PC-9 (cell line): ENCODE data around the gene ZNF154. TPM values are rescaled to one million over a fixed set of nuclear protein-coding genes. Genes with fewer than 3 reads are reported as not detected.

ENCODE experiments used
- BruUV-seq: library from RNA; stranded (reverse); fragments of 400-500 nt; replicated peaks from 2 replicates; lab custom pipeline; 2021; lab: Mats Ljungman, UMichigan
- CTCF ChIA-PET: fragments of 300-600 bp; sonication (Branson Sonifier 250); formaldehyde crosslinking; loops from one replicate; lab custom pipeline; 2022; ENCODE audit warnings: antibody characterized with exemption; lab: Charles Lee
- POLR2A ChIA-PET: fragments of 300-600 bp; sonication (Branson Sonifier 250); formaldehyde crosslinking; loops from one replicate; lab custom pipeline; 2022; ENCODE audit warnings: antibody characterized with exemption; ENCODE audit not compliant: unreplicated experiment; lab: Charles Lee
- DNase-seq, 2 experiments: peaks; one replicate each; pipeline versions ENCODE4 v3.0.0 to v3.0.0-alpha.2; 2015 to 2022; ENCODE audit warnings: mixed read lengths in 1 of 2
- H2AFZ ChIP-seq: fragments of 200-600 bp; sonication (generic); 2 replicates; pipeline ENCODE4 v1.8.1; 2017; ENCODE audit warnings: antibody characterized with exemption
- H3F3A ChIP-seq: fragments of 200-600 bp; sonication (generic); 2 replicates; pipeline ENCODE4 v1.8.1; 2017; ENCODE audit warnings: antibody characterized with exemption, mild to moderate bottlenecking, low read depth; ENCODE audit not compliant: insufficient read depth
- H3K27ac ChIP-seq: fragments of 200-600 bp; sonication (generic); 2 replicates; pipeline ENCODE4 v1.6.1; 2016; ENCODE audit warnings: mixed run types
- H3K27me3 ChIP-seq: fragments of 200-600 bp; sonication (generic); 2 replicates; pipeline ENCODE4 v1.6.1; 2016; ENCODE audit warnings: low read depth, mixed run types; ENCODE audit not compliant: insufficient read depth
- H3K36me3 ChIP-seq: fragments of 200-600 bp; sonication (generic); 2 replicates; pipeline ENCODE4 v1.6.1; 2016; ENCODE audit warnings: low read depth, mixed run types
- H3K4me1 ChIP-seq: fragments of 200-600 bp; sonication (generic); replicated peaks from 2 replicates; pipeline ENCODE4 v1.6.1; 2016; ENCODE audit warnings: mixed run types; ENCODE audit not compliant: insufficient read depth
- H3K4me2 ChIP-seq: fragments of 200-600 bp; sonication (generic); 2 replicates; pipeline ENCODE4 v1.6.1; 2017; ENCODE audit warnings: mixed run types
- H3K4me3 ChIP-seq: fragments of 200-600 bp; sonication (generic); 2 replicates; pipeline ENCODE4 v1.6.1; 2016; ENCODE audit warnings: mixed run types
- H3K79me2 ChIP-seq: fragments of 200-600 bp; sonication (generic); 2 replicates; pipeline ENCODE4 v1.6.1; 2017; ENCODE audit warnings: low read depth, mixed run types
- H3K9me2 ChIP-seq: fragments of 200-600 bp; sonication (generic); 2 replicates; pipeline ENCODE4 v1.8.1; 2017; ENCODE audit warnings: mild to moderate bottlenecking; ENCODE audit not compliant: insufficient read depth
- H3K9me3 ChIP-seq: fragments of 200-600 bp; sonication (generic); 2 replicates; pipeline ENCODE4 v1.8.1; 2016; ENCODE audit warnings: low read depth; ENCODE audit not compliant: insufficient read depth
- H4K20me1 ChIP-seq: fragments of 200-600 bp; sonication (generic); 2 replicates; pipeline ENCODE4 v1.8.1; 2017; ENCODE audit not compliant: insufficient read depth
- EZH2 ChIP-seq: fragments of 200-600 bp; sonication (generic); IDR thresholded peaks from 2 replicates; pipeline ENCODE4 v1.8.0; 2017; ENCODE audit warnings: antibody characterized with exemption, low read depth
- intact Hi-C: fragments of 100-400 bp; cut with micrococcal nuclease; formaldehyde crosslinking; loops from one replicate; pipeline ENCODE4 v1.10.0; 2022; ENCODE audit not compliant: unreplicated experiment
- total RNA-seq: library from RNA; stranded (reverse); gene quantifications from 2 replicates; pipeline ENCODE4 v1.2.3, GENCODE V29; 2021
- TF ChIP-seq, protein P1 (sequence below): fragments of 200-600 bp; sonication (generic); conservative IDR thresholded peaks from 2 replicates; pipeline ENCODE4 v1.6.1; 2017; ENCODE audit warnings: mixed run types, antibody characterized with exemption, mild to moderate bottlenecking, moderate library complexity

The ZNF154 gene
- total RNA-seq, 1 experiment from 2014 or later, result 0.17 TPM

DNA sequence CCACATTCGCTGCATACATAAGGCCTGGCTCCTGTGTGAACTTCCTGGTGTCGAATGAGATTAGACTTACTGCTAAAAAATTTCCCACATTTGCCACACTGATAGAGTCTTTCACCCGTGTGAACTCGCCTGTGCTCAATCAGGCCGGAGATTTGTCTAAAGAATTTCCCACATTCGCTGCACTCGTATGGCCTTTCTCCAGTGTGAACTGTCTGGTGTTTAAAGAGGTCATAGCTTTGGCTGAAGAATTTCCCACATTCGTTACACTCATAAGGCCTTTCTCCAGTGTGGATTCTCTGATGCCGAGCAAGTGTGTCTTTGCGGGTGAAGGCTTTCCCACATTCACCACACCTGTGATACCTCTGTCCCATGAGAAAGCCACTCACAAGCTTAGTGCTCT lies 11.9 kb upstream of the ZNF154 start:
- H3K79me2 ChIP-seq, result no peaks in the 10 kb centered on the region
- no peak overlapping the region for H3K4me3 ChIP-seq
- POLR2A ChIA-PET, result no interaction called here
- no peaks in the 10 kb centered on the region for H3K4me1 ChIP-seq
- intact Hi-C loops, result no loop called here
- H3K27me3 ChIP-seq, result no peaks in the 10 kb centered on the region
- no peak overlapping the region for H2AFZ ChIP-seq
- peaks cover 24% of the 10 kb centered on the region for H3K9me3 ChIP-seq
- CTCF ChIA-PET, result no interaction called here
- no peaks in the 10 kb centered on the region for H4K20me1 ChIP-seq
- no peaks in the 10 kb centered on the region for H3F3A ChIP-seq
- H3K4me2 ChIP-seq, result no peak overlapping the region
- H3K9me2 ChIP-seq, result no peaks in the 10 kb centered on the region
- no peak overlapping the region for H3K27ac ChIP-seq
- no TSS peak for BruUV-seq
- peaks cover 10% of the 10 kb centered on the region; the same call in 1 of the 2 replicates for H3K36me3 ChIP-seq
- TF ChIP-seq, protein P1, sequence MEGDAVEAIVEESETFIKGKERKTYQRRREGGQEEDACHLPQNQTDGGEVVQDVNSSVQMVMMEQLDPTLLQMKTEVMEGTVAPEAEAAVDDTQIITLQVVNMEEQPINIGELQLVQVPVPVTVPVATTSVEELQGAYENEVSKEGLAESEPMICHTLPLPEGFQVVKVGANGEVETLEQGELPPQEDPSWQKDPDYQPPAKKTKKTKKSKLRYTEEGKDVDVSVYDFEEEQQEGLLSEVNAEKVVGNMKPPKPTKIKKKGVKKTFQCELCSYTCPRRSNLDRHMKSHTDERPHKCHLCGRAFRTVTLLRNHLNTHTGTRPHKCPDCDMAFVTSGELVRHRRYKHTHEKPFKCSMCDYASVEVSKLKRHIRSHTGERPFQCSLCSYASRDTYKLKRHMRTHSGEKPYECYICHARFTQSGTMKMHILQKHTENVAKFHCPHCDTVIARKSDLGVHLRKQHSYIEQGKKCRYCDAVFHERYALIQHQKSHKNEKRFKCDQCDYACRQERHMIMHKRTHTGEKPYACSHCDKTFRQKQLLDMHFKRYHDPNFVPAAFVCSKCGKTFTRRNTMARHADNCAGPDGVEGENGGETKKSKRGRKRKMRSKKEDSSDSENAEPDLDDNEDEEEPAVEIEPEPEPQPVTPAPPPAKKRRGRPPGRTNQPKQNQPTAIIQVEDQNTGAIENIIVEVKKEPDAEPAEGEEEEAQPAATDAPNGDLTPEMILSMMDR, result no peak
- TF ChIP-seq EZH2, result no peak
- DNase-seq, result no peak

DNA sequence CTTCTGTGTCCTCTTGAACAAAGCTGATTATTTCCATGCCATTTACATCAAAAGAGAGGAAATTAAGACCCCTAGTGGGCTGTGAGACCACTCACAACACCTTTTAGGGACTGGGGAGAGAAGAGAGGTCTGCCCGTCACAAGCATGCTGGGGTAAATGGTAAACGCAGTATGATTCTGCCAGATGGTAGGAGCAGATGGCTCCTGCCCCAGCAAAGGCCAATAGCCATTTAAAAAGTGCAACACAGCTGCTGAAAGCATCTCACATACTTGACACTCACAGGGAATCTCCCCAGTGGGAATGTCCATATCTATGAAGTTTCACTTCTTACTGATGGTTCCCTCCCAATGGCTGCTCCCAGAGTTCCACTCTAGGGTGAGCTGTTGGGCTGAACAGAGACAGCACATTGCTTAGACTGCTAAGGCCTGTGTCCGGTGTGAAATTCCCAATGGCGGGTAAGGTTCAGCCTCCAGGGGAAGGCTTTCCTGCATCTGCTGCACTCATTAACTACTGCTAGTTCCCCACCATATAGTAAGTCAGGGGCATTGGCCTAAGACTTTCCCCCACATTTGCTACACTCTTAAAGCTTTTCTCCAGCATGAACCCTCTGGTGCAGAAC lies 11.0 kb upstream of the ZNF154 start:
- DNase-seq, result no peak
- no peak overlapping the region for H3K27ac ChIP-seq
- H3K36me3 ChIP-seq, result peaks cover 10% of the 10 kb centered on the region; the same call in 1 of the 2 replicates
- H3F3A ChIP-seq, result no peaks in the 10 kb centered on the region
- no peak overlapping the region for H2AFZ ChIP-seq
- ChIA-PET POLR2A (interaction anchor here (0.5 kb wide), 1 partner anchor 57 kb away, joined by 8 read pairs; no protein-coding TSS in a partner anchor), CTCF (no interaction called here)
- intact Hi-C loops, result no loop called here
- TF ChIP-seq, protein P1, result no peak
- TF ChIP-seq EZH2, result no peak
- H3K4me1 ChIP-seq, result no peaks in the 10 kb centered on the region
- H3K79me2 ChIP-seq, result no peaks in the 10 kb centered on the region
- BruUV-seq, result no TSS peak
- H3K27me3 ChIP-seq, result no peaks in the 10 kb centered on the region
- H3K9me2 ChIP-seq, result no peaks in the 10 kb centered on the region
- no peak overlapping the region for H3K4me2 ChIP-seq
- no peaks in the 10 kb centered on the region for H4K20me1 ChIP-seq
- no peak overlapping the region for H3K4me3 ChIP-seq
- H3K9me3 ChIP-seq, result peaks cover 18% of the 10 kb centered on the region

DNA sequence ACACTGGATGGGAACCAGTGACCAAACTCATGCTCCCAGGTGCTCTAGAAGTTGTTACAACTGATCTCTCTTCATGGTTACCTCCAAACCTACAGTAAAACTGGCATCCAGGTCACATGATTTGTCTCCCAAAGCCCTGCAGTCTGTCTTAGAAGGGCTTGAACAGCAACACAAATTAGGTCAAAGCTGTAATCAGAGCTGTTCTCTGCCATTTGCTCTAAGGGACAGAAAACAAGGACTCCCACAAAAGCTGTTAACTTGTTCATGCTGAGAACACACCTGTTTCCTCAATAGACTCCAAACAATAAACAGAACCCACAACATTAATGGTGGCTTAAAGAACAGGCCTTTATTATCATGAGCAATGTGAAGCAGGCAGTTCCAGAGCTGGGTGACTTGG lies 10.4 kb upstream of the ZNF154 start:
- H3K4me2 ChIP-seq, result no peak overlapping the region
- intact Hi-C loops, result no loop called here
- no peaks in the 10 kb centered on the region for H3F3A ChIP-seq
- no TSS peak for BruUV-seq
- no peaks in the 10 kb centered on the region for H3K27me3 ChIP-seq
- peaks cover 10% of the 10 kb centered on the region; the same call in 1 of the 2 replicates for H3K36me3 ChIP-seq
- POLR2A ChIA-PET, result interaction anchor here (0.5 kb wide), 1 partner anchor 57 kb away, joined by 8 read pairs; no protein-coding TSS in a partner anchor
- H3K4me3 ChIP-seq, result no peak overlapping the region
- H2AFZ ChIP-seq, result no peak overlapping the region
- TF ChIP-seq, protein P1, result no peak
- no peak for TF ChIP-seq EZH2
- H3K9me3 ChIP-seq, result peaks cover 18% of the 10 kb centered on the region
- H4K20me1 ChIP-seq, result no peaks in the 10 kb centered on the region
- H3K4me1 ChIP-seq, result no peaks in the 10 kb centered on the region
- DNase-seq, result no peak
- no peaks in the 10 kb centered on the region for H3K9me2 ChIP-seq
- H3K27ac ChIP-seq, result no peak overlapping the region
- CTCF ChIA-PET, result interaction anchor here (0.6 kb wide), 1 partner anchor 650 kb away, joined by 4 read pairs; no protein-coding TSS in a partner anchor
- H3K79me2 ChIP-seq, result no peaks in the 10 kb centered on the region
